ENCODE results near the gene SDR39U1.

The SDR39U1 gene

GRCh38 chr14:24440606-24441399 lies 1.8 kb downstream of the SDR39U1 start:
- H3K27me3 ChIP-seq (ENCODE audit: insufficient read depth, low read length) = no peaks in the 10 kb centered on the region
- peaks cover 41% of the 10 kb centered on the region for H3K36me3 ChIP-seq (ENCODE audit: insufficient read depth, low read length)
- no peak overlapping the region for H3K9ac ChIP-seq (ENCODE audit: low read depth, low read length)
- WGBS = 97% methylated on average over 7 of the region's 8 CpGs
- H3K4me3 ChIP-seq (ENCODE audit: low read length) = no peak overlapping the region; the same call in 1 of the 2 replicates
- no peak overlapping the region for H3K27ac ChIP-seq (ENCODE audit: low read depth, low read length)
- H3K9me3 ChIP-seq (ENCODE audit: insufficient read depth, low read depth, low read length) = no peaks in the 10 kb centered on the region
- H3K4me1 ChIP-seq (ENCODE audit: insufficient read depth, low read length) = peaks cover 6% of the 10 kb centered on the region

GRCh38 chr14:24439830-24440605 lies 2.6 kb downstream of the SDR39U1 start:
- 88% methylated on average over 15 of the region's 15 CpGs for WGBS
- Histone ChIP-seq H3K9me3 (ENCODE audit: insufficient read depth, low read depth, low read length) (no peaks in the 10 kb centered on the region), H3K9ac (ENCODE audit: low read depth, low read length) (no peak overlapping the region), H3K36me3 (ENCODE audit: insufficient read depth, low read length) (peaks cover 41% of the 10 kb centered on the region), H3K4me3 (ENCODE audit: low read length) (no peak overlapping the region), H3K27ac (ENCODE audit: low read depth, low read length) (no peak overlapping the region), H3K4me1 (ENCODE audit: insufficient read depth, low read length) (peaks cover 6% of the 10 kb centered on the region), H3K27me3 (ENCODE audit: insufficient read depth, low read length) (no peaks in the 10 kb centered on the region)

GRCh38 chr14:24439257-24439656 lies 3.3 kb downstream of the SDR39U1 start:
- 95% methylated on average over 1 of the region's 1 CpG for WGBS
- H3K36me3 ChIP-seq (ENCODE audit: insufficient read depth, low read length) = peaks cover 41% of the 10 kb centered on the region
- H3K27ac ChIP-seq (ENCODE audit: low read depth, low read length) = no peak overlapping the region
- H3K4me3 ChIP-seq (ENCODE audit: low read length) = no peak overlapping the region
- H3K4me1 ChIP-seq (ENCODE audit: insufficient read depth, low read length) = peaks cover 6% of the 10 kb centered on the region
- no peaks in the 10 kb centered on the region for H3K9me3 ChIP-seq (ENCODE audit: insufficient read depth, low read depth, low read length)
- H3K9ac ChIP-seq (ENCODE audit: low read depth, low read length) = no peak overlapping the region
- H3K27me3 ChIP-seq (ENCODE audit: insufficient read depth, low read length) = no peaks in the 10 kb centered on the region

DNA sequence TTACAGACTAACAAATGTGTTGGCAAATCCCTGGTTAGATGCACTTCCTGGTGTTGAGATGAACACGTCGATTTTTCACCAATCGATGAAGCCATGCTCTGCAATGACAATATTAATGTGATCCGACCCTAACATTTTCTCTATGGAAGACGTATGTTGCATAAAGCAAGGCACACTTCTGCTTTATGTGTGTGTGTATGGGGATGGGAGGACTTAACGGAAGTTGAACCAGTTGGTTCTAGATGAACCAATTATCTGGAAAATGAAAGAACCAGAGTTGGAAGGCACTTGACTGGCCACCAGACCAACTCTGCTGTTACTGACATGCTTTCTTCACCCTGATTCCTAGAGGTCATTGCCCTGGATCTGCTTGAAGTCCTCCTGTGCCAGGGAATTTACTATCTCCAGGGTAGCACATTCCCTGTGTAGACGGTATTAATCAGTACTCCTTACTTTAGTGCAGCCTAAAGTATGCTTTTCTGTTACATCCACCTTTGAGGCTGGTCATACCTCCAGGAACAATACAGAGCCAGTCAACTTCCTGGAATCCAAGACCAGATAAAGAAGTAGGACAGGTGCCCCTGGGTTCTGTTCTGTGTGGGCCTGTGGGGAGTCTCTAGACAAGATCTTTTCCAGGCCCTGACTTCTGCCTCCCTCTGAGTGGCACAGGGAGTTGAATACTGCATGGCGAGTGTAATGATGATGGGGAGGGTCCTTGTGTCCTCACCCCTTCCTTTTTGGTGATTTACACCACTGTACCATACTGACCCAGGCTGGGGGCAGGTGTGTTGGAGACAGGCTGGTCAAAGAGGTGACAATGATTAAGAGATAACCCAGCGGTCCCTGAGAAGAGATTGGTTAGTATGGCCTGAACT lies 4.1 kb downstream of the SDR39U1 start:
- WGBS = 83% methylated on average over 8 of the region's 9 CpGs
- Histone ChIP-seq H3K27ac (ENCODE audit: low read depth, low read length) (no peak overlapping the region), H3K36me3 (ENCODE audit: insufficient read depth, low read length) (peaks cover 48% of the 10 kb centered on the region), H3K4me1 (ENCODE audit: insufficient read depth, low read length) (peaks cover 6% of the 10 kb centered on the region), H3K9me3 (ENCODE audit: insufficient read depth, low read depth, low read length) (no peaks in the 10 kb centered on the region), H3K27me3 (ENCODE audit: insufficient read depth, low read length) (no peaks in the 10 kb centered on the region), H3K4me3 (ENCODE audit: low read length) (no peak overlapping the region), H3K9ac (ENCODE audit: low read depth, low read length) (no peak overlapping the region)

DNA sequence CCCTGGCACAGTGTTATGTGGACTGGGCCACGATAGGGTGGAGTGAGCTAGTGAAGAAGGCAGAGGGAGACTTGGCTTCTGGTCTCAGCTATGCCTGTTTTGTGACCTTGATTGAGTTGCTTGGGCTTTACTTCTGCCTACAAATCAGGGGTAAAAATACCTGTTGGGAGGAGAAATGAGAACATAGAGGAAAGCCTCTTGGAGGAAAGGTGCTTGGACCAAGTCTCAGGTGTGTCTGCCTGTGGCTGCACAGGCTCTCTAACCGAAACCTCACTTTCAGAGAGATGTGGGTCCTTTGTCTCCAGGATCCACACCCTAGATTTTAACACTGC lies 4.9 kb downstream of the SDR39U1 start:
- 86% methylated on average over 2 of the region's 2 CpGs for WGBS
- Histone ChIP-seq H3K36me3 (ENCODE audit: insufficient read depth, low read length) (peaks cover 55% of the 10 kb centered on the region), H3K4me3 (ENCODE audit: low read length) (no peak overlapping the region), H3K9ac (ENCODE audit: low read depth, low read length) (no peak overlapping the region), H3K27ac (ENCODE audit: low read depth, low read length) (no peak overlapping the region), H3K27me3 (ENCODE audit: insufficient read depth, low read length) (no peaks in the 10 kb centered on the region), H3K4me1 (ENCODE audit: insufficient read depth, low read length) (peaks cover 6% of the 10 kb centered on the region), H3K9me3 (ENCODE audit: insufficient read depth, low read depth, low read length) (no peaks in the 10 kb centered on the region)

DNA sequence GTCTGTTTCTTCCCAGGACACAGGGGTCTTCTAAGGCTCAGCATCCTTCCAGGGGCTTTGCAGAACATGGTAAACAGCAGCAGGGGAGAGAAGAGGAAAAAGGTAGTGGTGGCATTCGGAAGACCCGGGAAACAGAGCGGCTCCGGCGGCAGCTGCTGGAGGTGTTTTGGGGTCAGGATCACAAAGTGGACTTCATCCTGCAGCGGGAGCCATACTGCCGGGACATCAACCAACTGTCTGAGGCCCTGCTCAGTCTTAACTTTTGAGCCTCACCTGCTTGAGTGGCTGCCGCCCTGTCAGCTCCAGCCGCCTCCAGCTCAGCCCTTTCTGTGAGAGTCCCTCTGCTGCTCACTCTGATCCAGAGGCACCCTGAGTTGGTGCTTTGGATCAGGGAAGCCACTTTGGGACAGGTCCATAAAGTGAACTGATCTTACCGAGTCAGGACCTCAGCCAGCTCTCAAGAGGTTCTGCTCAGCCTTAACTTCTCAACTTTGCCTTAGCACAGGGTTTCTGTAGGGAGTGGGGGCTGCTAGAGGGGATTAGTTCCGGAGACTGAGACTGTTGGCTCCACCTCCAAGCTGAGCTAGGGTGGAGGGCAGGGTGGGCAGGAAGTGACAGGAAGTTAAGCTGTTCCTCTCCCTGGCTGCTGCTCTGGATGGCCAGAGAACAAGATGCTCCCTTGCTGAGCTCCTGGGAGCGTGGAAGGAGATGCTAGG lies 5.4 kb downstream of the SDR39U1 start:
- 85% methylated on average over 12 of the region's 12 CpGs for WGBS
- Histone ChIP-seq H3K4me1 (ENCODE audit: insufficient read depth, low read length) (peaks cover 6% of the 10 kb centered on the region), H3K27ac (ENCODE audit: low read depth, low read length) (no peak overlapping the region), H3K4me3 (ENCODE audit: low read length) (no peak overlapping the region), H3K9ac (ENCODE audit: low read depth, low read length) (no peak overlapping the region), H3K36me3 (ENCODE audit: insufficient read depth, low read length) (peaks cover 58% of the 10 kb centered on the region), H3K9me3 (ENCODE audit: insufficient read depth, low read depth, low read length) (no peaks in the 10 kb centered on the region), H3K27me3 (ENCODE audit: insufficient read depth, low read length) (no peaks in the 10 kb centered on the region)

GRCh38 chr14:24436355-24437019 lies 6.1 kb downstream of the SDR39U1 start:
- Histone ChIP-seq H3K9me3 (ENCODE audit: insufficient read depth, low read depth, low read length) (no peaks in the 10 kb centered on the region), H3K4me1 (ENCODE audit: insufficient read depth, low read length) (peaks cover 4% of the 10 kb centered on the region), H3K9ac (ENCODE audit: low read depth, low read length) (no peak overlapping the region), H3K4me3 (ENCODE audit: low read length) (no peak overlapping the region), H3K27me3 (ENCODE audit: insufficient read depth, low read length) (no peaks in the 10 kb centered on the region), H3K36me3 (ENCODE audit: insufficient read depth, low read length) (peaks cover 58% of the 10 kb centered on the region), H3K27ac (ENCODE audit: low read depth, low read length) (no peak overlapping the region)
- 72% methylated on average over 5 of the region's 5 CpGs for WGBS

GRCh38 chr14:24435998-24436354 lies 6.6 kb downstream of the SDR39U1 start:
- Histone ChIP-seq H3K36me3 (ENCODE audit: insufficient read depth, low read length) (peaks cover 56% of the 10 kb centered on the region), H3K4me3 (ENCODE audit: low read length) (no peak overlapping the region), H3K4me1 (ENCODE audit: insufficient read depth, low read length) (peaks cover 5% of the 10 kb centered on the region; the same call in 1 of the 2 replicates), H3K9me3 (ENCODE audit: insufficient read depth, low read depth, low read length) (no peaks in the 10 kb centered on the region), H3K27ac (ENCODE audit: low read depth, low read length) (no peak overlapping the region), H3K9ac (ENCODE audit: low read depth, low read length) (no peak overlapping the region), H3K27me3 (ENCODE audit: insufficient read depth, low read length) (no peaks in the 10 kb centered on the region)
- 75% methylated on average over 6 of the region's 6 CpGs for WGBS

DNA sequence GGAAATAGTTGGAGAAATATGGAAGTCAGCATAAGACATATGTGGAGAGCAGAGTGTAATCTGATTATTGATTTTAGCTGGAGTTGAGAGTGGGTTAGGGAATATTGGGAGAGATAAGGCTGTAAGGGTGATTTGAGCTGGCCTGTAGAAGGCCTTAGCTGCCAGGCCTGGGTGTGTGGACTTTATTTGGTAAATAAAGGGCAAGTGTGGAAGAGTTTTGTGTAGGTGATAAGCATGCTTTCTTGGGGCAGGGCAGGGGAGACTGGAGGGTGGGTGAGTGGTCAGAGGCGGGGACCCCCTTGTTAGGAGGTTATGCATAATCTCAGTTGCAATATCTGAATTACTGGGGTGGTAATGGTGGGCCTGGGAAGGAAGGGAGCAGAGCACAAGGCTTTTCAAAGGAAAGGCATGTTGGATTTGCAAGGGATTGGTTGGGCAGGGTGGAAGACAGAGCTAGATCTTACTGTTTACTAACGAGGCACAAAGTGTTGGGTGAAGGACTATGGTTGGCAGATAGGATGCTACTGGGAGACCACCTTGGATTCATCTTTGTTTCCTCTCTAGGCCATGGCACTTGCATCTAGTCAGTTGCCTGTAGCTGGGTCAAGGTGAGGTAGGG lies 7.3 kb downstream of the SDR39U1 start:
- H3K36me3 ChIP-seq (ENCODE audit: insufficient read depth, low read length) = peaks cover 49% of the 10 kb centered on the region
- no peaks in the 10 kb centered on the region for H3K9me3 ChIP-seq (ENCODE audit: insufficient read depth, low read depth, low read length)
- no peak overlapping the region for H3K4me3 ChIP-seq (ENCODE audit: low read length)
- 93% methylated on average over 2 of the region's 2 CpGs for WGBS
- H3K9ac ChIP-seq (ENCODE audit: low read depth, low read length) = no peak overlapping the region
- H3K27ac ChIP-seq (ENCODE audit: low read depth, low read length) = no peak overlapping the region
- H3K4me1 ChIP-seq (ENCODE audit: insufficient read depth, low read length) = peaks cover 7% of the 10 kb centered on the region; the same call in 1 of the 2 replicates
- H3K27me3 ChIP-seq (ENCODE audit: insufficient read depth, low read length) = no peaks in the 10 kb centered on the region

GRCh38 chr14:24434676-24435075 lies 7.9 kb downstream of the SDR39U1 start:
- WGBS = 87% methylated on average over 2 of the region's 3 CpGs
- Histone ChIP-seq H3K27me3 (ENCODE audit: insufficient read depth, low read length) (no peaks in the 10 kb centered on the region), H3K4me3 (ENCODE audit: low read length) (no peak overlapping the region), H3K4me1 (ENCODE audit: insufficient read depth, low read length) (peaks cover 7% of the 10 kb centered on the region; the same call in 1 of the 2 replicates), H3K36me3 (ENCODE audit: insufficient read depth, low read length) (peaks cover 43% of the 10 kb centered on the region), H3K9ac (ENCODE audit: low read depth, low read length) (no peak overlapping the region), H3K9me3 (ENCODE audit: insufficient read depth, low read depth, low read length) (no peaks in the 10 kb centered on the region), H3K27ac (ENCODE audit: low read depth, low read length) (no peak overlapping the region)

All from HUES64 (cell line).